T-helper 2 cell treated with Interferon-gamma antibody and Interleukin-4, amounts not matched to agents 100 ng/mL and 5 ng/mL, for 36 hours (primary cell): ENCODE measurements around the gene NAT9. TPM values are rescaled to one million over a fixed set of nuclear protein-coding genes. Genes with fewer than 3 reads are reported as not detected.

Experiments used
- intact Hi-C: fragments of 100-400 bp; cut with micrococcal nuclease; formaldehyde crosslinking; loops from one replicate; pipeline ENCODE4 v1.15.1; 2023
- total RNA-seq: library from RNA; stranded (reverse); gene quantifications from 2 replicates; pipeline ENCODE4 v1.2.3, GENCODE V29; 2022

Gene NAT9
- total RNA-seq, 1 donor from 2014 or later = 32.9 TPM

DNA sequence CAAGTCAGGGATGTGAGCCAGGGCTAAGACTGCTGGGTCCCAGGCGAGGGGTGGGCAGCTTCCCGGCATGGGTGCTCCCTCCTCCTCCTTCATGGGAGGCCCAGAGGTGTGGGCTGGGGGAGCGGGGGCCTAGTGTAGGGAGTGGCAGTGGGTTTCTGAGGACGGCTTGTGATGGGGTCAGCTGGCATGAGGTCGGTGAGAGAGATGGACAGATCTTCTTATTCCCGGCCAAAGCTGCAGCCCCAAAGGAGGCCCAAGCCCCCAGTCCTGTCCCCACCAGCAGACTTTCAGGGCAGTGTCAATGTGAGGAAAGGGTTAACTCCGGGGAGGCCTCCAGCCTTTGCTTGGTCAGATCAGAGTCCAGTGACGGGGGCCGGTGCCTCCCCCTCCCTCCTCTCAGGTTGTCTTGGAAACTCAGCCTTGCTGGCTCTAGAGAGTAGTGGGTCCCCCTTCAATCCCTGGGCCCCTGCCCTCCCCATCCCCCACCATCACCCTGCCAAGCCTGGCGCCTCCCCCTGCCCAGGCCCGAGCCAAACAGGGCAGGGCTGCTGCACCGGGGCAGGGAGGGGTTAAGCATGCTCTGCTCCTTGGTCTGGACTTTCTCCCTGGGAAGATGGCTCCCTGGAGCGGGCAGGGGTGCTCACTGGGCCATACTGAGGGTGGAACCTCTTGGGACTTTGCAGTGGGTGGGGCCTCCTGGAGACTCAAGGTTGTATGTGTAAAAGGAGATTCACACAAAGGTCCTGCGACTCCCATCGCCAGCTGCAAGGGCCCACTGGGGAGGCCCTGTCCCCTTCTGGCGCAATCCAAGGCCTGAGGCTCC is 12.4 kb downstream of the NAT9 start:
- intact Hi-C loops = no loop called here

DNA sequence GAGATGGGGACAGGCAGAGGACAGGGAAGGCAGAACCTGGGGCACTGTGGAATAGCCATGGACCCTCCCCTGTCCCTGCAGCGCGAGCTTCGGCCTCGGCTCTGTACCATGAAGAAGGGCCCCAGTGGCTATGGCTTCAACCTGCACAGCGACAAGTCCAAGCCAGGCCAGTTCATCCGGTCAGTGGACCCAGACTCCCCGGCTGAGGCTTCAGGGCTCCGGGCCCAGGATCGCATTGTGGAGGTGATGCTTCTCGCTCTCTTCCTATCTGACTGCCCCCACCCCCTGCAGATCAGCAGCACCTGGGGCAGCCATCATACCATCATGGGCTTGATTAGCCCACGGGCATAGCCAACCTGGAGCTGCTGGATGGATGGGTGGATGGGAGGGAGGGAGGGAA is 14.2 kb downstream of the NAT9 start:
- intact Hi-C loops = no loop called here

DNA sequence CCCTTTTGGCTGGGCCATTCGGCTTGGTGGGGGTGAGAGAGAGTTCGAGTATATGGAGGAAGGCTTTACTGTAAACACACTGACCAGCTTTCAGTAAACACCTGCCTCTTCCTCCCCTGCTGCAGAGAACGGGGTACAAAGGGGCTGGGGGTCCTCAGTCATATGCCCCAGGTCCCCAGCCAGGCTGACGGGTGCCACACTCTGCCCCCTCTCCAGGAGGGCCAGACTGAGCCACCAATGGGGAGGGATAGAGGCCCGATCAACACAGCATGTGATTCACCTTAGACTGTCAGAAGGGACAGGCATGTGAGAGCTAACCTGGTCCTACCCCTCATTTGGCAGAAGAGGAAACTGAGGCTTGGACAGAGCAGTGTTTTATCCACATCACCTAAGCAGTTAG is 14.7 kb downstream of the NAT9 start:
- intact Hi-C loops = no loop called here

DNA sequence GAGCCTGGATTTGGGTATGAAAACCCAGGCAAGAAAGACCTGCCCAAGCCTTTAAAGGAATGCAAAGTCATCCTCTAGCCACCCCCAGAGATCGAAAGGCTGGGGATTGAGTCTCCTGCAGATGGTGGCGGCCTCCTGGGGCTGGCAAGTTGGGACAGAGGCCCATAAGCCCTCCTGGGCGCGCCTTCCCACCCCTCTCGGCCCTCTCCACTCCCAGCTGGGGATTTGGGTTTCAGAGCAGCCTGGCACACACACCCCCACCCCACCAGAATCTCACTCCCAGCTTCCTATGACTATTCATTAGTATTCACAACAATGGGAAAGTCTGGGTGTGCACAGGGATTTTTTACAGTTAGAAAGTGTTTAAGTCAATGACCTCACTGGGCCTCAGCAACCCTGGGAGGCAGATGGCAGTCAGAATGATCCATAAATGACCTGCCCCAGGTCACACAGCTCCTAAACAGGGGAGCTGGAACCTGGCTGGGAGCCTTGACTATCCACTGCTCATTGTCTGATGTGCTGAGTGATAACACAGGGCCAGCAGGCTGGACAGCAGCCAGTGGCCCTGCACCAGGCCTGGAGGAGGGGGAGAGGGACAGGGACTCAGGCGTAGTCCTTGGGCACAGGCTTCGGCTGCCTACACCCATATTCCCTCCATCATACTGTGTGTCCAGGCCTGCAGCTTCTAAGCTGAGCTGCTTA is 15.6 kb downstream of the NAT9 start:
- intact Hi-C loops = no loop called here

DNA sequence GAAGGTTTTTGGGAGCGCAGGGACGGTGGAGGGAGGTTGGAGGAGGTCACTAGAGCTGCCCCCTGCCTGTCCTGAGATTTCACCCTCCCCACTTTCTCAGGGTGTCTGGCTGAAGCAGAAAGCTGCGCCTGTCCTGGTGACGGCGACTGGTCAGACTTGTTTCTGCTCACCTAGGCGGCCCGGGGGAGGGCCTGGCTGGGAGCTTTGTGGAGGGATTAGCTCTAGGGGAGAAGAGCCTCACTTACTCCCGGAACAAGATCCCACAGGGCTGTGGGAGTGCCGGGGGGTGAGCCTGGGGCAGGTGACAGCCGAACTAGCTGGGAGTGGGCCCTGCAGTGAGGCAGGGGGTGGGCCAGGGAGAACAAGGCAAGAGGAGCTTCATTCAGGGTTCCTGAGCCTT is 16.2 kb downstream of the NAT9 start:
- intact Hi-C loops = loop anchor here (1.0 to 2.0 kb wide), 2 partner anchors 9 to 15 kb away; no protein-coding TSS in a partner anchor

DNA sequence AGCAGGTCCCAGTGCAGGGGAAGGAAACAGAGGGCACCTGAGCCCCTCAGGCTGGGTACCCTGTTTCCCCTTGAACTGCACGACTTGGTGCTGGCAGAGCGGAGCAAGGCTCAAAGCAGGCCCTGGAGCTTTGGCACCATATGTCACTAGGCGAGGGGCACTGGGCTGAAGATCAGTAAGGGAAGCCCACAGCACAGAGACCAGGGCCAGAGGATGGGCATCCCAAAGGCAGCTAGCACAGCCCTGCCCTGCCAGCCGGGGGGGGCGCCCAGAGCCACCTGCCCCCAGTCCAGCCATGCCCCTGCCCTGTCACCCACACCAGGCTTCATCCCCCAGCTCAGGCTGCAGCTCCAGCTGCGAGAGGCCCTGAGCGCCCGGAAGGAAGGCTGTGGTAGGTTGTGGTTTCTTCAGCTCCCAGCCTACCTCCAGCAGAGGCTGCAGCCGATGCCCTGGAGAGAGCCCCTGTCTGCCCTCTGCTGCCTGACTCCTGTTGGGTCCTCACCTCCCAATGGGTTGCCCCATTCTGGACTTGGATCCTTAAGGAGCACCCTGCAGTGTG is 16.8 kb downstream of the NAT9 start:
- intact Hi-C loops = loop anchor here (1.0 to 2.0 kb wide), 2 partner anchors 8 to 15 kb away; no protein-coding TSS in a partner anchor

DNA sequence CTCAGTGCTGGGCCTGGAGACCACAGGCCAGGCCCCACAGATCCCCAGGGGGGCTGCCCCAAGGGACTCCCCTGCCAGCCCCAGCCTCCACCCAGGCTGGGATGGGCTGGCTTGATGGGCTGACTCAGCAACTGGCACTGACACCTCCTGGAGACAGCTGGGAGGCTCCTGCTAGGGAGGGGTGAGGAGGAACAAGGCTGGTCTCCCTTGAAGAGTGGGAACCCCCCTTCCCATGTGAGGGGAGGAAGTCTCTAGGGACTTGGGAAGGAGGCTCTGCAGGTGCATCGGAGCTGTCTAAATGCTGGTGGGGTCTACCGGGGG is 17.3 kb downstream of the NAT9 start:
- intact Hi-C loops = loop anchor here (1.0 to 2.0 kb wide), 2 partner anchors 8 to 14 kb away; no protein-coding TSS in a partner anchor

DNA sequence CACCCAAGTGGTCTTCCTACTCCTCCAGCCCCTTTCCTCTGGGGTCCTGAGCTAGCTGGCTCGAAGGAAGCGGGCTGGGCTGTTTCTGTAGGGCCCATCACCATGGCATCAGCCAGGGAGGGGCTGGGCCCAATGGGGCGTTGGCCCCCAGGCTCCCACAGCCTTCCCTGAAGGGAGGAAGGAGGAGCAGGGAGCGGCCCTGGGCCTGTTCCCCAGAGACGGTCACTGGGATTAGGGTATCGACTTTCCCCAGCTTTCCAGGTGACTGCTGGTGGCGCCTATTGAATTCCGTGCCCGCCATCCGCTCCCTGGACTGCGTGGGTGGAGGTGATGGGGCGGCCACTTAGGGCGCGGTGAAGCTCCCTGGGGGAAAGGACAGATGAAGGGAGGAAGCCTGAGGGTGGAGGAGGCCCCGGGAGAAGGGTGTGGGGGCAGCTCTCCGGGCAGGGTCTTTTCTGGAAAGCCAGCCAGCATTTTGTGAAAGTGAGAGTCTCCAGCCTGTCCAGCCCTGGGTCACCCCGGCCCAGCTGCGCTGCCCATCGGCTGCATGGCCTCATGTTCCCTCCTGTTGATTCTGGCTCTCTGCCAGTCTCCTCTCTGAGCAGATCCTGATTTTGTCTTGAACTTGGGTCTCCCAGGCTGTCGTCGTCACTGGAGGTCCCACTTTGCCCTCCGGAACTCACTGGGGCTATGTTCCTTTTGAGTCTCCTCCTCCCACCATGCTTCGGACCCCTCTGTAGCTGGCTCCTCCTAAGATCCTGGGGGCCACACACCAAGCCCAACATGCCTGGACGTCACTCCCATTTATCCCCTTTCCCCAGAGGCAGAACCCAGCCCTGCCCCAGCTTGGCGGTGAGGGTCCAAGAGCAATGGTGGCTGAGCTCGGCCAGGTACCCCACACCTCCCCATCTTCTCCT is 18.0 kb downstream of the NAT9 start:
- intact Hi-C loops = loop anchor here (2.0 kb wide), 1 partner anchor 13 kb away; no protein-coding TSS in a partner anchor

DNA sequence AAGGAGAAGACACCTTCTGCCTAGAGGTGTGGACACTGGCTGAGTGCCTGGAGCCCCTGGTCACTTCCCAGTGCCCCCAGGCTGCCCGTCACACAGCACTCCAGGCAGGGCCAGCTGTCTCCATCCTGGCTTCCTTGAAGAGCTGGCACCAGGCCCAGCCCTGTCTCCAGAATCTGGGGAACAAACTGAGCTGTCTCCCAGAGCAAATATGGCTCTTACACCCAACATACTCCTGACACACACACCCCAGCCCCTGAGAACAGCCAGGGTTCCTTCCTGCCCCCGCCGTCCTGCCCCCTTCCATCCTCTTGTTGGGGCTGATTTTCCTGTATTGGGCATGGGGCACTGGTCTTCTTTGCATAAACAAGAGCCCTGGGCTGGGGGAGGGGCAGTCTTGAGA is 18.6 kb downstream of the NAT9 start:
- intact Hi-C loops = no loop called here

DNA sequence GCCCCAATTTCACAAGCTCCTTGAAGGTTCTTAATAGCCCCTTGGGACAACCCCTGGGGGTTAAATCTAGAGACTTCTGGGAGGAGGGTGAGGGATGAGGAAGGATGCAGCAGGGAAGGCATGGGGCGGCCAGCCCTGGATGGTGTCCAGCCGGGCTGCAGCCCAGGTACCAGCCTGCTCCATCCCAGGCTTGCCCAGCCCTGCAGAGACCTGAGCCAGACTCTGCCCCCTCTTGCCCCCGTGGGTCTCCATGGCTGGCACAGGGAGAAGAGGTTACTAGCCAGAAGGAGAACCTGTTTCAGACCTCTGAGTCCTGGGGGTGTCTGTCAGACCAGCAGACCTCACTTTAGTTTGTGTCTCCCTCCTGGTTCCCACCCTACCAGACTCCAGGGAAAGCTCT is 19.3 kb downstream of the NAT9 start:
- intact Hi-C loops = no loop called here

DNA sequence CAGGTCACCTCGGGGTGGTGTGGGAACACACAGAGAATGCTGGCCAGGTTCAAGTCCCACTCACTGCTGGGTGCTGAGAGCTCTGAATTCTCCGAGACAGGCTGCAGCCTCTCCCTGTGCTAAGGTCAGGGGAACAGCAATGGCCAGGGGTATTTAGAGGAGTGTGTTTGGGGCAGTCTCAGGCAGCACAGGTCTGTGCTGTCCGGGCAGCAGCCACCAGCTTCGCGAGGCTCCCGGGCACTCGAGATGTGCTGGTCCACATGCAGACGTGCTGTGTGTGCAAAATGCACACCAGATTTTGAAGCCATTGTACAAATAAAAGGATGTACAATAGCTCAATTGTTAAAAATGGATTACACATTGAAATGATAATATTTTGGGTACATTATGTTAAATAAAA is 20.6 kb downstream of the NAT9 start:
- intact Hi-C loops = no loop called here

DNA sequence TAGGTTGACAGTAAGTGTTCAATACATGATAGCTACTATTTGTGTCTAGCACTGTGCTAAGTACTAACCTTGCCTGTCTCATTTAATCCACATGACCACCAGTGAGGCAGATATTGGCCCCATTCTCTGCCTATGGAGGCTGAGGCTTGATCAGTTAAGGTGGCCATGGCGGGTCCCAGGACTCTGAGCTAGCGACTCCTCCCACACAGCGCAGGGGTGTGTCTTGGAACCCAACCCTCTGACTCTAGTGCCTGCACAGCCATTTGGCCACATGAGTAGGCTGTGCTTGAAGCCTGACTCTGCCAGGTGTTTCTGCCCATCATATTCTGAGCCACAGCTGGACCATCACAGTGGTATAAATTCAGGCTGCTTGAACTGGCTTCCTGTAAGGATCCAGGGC is 21.3 kb downstream of the NAT9 start:
- intact Hi-C loops = no loop called here

DNA sequence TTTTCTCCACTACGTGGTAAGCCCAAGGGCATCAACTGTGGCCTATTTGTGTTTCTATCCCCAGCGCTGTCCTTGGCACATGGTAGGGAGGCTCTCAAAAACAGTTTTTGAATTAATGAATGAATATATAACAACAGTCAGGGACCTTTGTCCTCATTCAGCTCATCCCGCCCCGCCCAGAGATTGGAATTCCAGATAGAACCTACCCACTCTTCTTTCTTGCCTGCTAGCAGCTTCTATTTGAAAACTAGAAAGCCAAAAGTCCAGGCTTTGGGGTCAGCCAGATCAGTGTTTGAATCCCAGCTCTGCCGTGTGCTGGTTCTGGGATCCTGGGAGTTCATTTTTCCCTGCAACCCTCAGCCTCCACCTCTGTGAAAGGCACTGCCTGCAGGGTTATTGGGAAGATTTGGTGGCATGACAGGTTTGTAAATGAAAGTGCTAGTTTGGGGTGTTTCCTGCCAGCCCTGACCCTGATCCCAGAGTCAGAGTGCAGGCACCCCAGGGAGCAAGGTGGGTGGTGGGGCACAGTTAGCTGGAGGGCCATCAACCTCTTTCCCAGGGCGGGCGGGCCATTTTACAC is 23.2 kb downstream of the NAT9 start:
- intact Hi-C loops = no loop called here

DNA sequence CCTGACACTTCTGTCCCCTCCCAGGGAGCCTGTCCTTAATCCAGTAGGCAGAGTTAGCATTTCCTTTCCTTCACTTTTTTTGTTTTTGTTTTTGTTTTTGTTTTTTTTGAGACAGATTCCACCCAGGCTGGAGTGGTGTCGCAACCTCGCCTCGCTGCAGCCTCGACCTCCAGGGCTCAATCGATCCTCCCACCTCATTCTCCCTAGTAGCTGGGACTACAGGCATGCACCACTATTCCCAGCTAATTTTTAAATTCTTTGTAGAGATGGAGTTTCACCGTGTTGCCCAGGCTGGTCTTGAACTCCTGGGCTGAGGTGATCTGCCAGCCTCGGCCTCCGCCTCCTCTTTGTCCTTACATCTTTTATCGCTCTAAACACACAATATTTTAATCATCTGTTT is 23.7 kb downstream of the NAT9 start:
- intact Hi-C loops = no loop called here

DNA sequence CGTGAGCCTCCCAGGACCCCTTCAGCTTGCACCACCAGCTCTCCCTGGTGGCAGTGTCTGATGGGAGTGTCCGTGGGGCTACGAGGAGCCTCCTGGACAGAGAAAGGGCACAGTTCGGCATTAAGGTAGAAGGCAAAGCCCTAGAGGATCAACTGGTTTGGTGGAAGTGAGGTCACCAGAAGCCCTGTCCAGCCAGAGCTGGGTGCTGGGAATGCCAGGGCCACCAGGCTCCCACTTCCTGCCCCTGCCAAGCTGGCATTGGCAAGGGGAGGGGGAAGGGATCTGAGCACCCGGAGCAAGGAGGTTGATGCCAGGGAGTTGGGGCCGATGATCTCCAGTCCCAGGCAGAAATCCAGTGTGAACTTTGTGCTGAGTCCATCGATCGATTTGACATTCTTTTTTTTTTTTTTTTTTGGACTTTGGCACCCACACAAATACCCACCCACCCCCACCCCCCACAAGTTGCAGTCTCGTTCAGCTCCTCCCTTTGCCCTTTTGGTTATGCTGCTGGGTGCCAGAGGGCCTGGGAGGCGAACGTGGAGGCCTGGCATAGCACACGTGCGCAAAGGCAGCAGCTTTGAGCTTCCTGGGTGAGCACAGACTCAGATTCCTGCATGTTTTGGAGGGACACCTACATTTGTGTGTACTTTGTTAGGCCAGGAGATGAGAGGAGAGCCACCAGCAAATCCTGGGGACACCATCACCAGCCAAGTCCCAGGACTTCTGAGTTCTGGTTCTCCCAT is 25.6 kb downstream of the NAT9 start:
- intact Hi-C loops = loop anchor here (1.0 kb wide), 1 partner anchor 9 kb away; no protein-coding TSS in a partner anchor

DNA sequence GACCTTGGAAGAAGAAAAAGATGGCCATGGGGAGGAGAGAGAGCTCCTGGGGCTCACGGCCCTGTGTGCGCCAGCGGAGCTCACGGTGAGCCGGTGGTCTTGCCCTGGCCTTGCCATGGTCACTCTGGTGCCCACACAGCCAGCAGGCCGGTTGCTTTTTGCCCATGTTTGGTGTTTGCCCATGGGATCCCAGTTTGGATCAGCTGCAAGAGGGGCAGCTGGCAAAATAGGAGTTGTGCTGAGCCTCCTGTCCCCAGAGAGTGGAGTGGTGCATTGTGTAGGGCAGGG is 26.2 kb downstream of the NAT9 start:
- intact Hi-C loops = no loop called here

DNA sequence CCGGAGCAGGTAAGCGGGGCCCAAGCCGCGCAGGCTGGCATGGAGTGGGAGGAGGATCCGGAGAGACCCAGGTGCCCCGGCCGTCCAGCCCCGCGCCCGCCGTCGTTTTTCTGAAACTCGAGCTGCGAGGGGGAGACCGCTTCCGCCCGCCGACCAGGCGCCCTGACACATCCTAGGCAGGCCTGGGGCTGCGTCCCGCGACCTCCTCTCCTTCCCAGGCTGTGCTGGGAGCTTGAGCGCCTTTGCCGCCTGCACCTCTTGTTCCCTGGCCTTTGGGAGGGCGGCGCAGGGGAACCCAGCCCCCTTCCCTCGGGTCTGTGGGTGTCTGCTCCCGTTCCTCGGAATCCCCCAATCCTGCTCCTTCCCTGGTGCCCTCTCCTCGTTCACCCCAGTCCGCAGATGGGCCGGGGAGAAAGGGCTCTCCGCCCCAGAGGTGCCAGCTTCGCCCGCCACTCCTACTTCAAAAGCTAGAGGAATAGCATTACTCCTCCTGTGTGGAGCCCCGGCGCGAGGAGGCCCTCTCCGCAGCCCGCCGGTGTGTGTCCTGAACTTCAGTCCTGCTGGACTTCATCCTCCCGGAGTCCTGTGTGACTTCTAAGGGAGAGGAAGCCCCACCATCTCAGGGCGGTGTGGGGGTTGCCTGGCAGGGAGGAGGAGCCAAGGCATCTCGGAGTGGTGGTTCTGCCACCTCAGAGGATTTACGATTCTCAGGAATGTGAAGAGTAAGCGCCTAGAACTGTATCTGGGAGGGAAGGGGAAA is 26.7 kb downstream of the NAT9 start:
- intact Hi-C loops = no loop called here

DNA sequence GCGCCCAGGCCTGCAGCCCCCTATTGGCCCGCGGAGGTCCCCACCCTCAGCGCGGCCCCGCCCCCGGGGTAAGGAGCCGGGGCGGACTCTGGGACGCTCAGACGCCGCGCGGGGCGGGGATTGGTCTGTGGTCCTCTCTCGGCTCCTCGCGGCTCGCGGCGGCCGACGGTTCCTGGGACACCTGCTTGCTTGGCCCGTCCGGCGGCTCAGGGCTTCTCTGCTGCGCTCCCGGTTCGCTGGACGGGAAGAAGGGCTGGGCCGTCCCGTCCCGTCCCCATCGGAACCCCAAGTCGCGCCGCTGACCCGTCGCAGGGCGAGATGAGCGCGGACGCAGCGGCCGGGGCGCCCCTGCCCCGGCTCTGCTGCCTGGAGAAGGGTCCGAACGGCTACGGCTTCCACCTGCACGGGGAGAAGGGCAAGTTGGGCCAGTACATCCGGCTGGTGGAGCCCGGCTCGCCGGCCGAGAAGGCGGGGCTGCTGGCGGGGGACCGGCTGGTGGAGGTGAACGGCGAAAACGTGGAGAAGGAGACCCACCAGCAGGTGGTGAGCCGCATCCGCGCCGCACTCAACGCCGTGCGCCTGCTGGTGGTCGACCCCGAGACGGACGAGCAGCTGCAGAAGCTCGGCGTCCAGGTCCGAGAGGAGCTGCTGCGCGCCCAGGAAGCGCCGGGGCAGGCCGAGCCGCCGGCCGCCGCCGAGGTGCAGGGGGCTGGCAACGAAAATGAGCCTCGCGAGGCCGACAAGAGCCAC is 27.4 kb downstream of the NAT9 start, which contains the start of gene NHERF1:
Gene NHERF1 (plus strand): TSS at position 100 of the 750 bp plus-strand sequence. CDS start 219 bp downstream, at position 319.
- intact Hi-C loops = loop anchor here (1.0 kb wide), 4 partner anchors 10 to 125 kb away; partner anchors contain the start of gene NAT9

DNA sequence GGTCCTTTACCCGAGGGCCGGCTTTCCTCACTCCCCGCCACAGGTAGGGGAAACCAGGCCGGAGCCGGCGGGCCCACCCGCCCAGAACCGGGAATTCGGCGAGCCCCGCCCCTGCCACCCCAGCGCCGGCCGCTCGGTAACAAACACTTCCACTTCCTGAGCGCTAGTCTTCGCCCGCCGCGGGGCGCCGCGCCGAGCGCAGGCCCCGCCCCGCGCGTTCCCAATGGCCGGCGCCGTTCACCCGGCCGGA is 27.9 kb downstream of the NAT9 start:
- intact Hi-C loops = loop anchor here (1.0 kb wide), 4 partner anchors 10 to 125 kb away; partner anchors contain the start of gene NAT9
